Stimulated activated CD4-positive, alpha-beta T cell treated with anti-CD3 and anti-CD28 coated beads, Interleukin-12 subunit alpha, Interleukin-12 subunit beta, amount 100 ng/mL, for 48 hours (primary cell): Measurements from ENCODE around the gene QKI.

ENCODE experiments used
- DNase-seq, 3 donors: peaks; one replicate each; pipeline ENCODE4 v3.0.0-alpha.2; 2020; ENCODE audit warnings: low read depth in 2 of 3, low spot score in 1 of 3

QKI gene

GRCh38 chr6:163391985-163392384, 22.5 kb upstream of the QKI start:
- no peak for DNase-seq

GRCh38 chr6:163392533-163392932, 22.0 kb upstream of the QKI start:
- DNase-seq = no peak

- DNase-seq = no peak
Measured at GRCh38 chr6:163393923-163394322, 20.6 kb upstream of the QKI start.

- no peak for DNase-seq
Measured at GRCh38 chr6:163394659-163395058, 19.9 kb upstream of the QKI start.

GRCh38 chr6:163395122-163395830, 19.2 kb upstream of the QKI start:
- DNase-seq = no peak

- DNase-seq = no peak
Measured at GRCh38 chr6:163395831-163396185, 18.7 kb upstream of the QKI start.

- no peak for DNase-seq
Measured at GRCh38 chr6:163397326-163397725, 17.2 kb upstream of the QKI start.

GRCh38 chr6:163398115-163398514, 16.4 kb upstream of the QKI start:
- DNase-seq = no peak

- DNase-seq = no peak
Measured at GRCh38 chr6:163398815-163399214, 15.7 kb upstream of the QKI start.

- no peak for DNase-seq
Measured at GRCh38 chr6:163400509-163400908, 14.0 kb upstream of the QKI start.

- no peak for DNase-seq
Measured at GRCh38 chr6:163401039-163401885, 13.3 kb upstream of the QKI start.

GRCh38 chr6:163402616-163403015, 11.9 kb upstream of the QKI start:
- no peak for DNase-seq

GRCh38 chr6:163404825-163405265, 9.7 kb upstream of the QKI start:
- DNase-seq = no peak

GRCh38 chr6:163405412-163406309, 8.9 kb upstream of the QKI start:
- DNase-seq = no peak

- DNase-seq = no peak
Measured at GRCh38 chr6:163406366-163406765, 8.2 kb upstream of the QKI start.

- DNase-seq = no peak
Measured at GRCh38 chr6:163406830-163407229, 7.7 kb upstream of the QKI start.

- DNase-seq = no peak
Measured at GRCh38 chr6:163408352-163408991, 6.0 kb upstream of the QKI start.

- no peak for DNase-seq
Measured at GRCh38 chr6:163409712-163410111, 4.8 kb upstream of the QKI start.

- no peak for DNase-seq
Measured at GRCh38 chr6:163412341-163412740, 2.2 kb upstream of the QKI start.

GRCh38 chr6:163412801-163413344, 1.6 kb upstream of the QKI start:
- no peak for DNase-seq
